Mesenchymal stem cell (in vitro differentiated cells and primary cell): Measurements from ENCODE around the gene ADPRH.

Experiments
- DNase-seq: peaks from one replicate; pipeline ENCODE4 v3.0.0-alpha.2; 2013
- H2AFZ ChIP-seq: one replicate; pipeline ENCODE4 v1.6.1; 2013; ENCODE audit warnings: low read depth, mild to moderate bottlenecking, control low read depth, inconsistent platforms, low read length, moderate library complexity
- H2AK5ac ChIP-seq: 2 replicates; pipeline ENCODE4 v1.6.1; 2013; ENCODE audit warnings: low read length, moderate library complexity, mild to moderate bottlenecking, inconsistent platforms; ENCODE audit not compliant: severe bottlenecking
- H2BK120ac ChIP-seq: one replicate; pipeline ENCODE4 v1.6.1; 2013; ENCODE audit warnings: low read depth, mild to moderate bottlenecking, inconsistent platforms, low read length, moderate library complexity
- H2BK12ac ChIP-seq, 2 experiments: one replicate each; pipeline ENCODE4 v1.6.1; 2013; ENCODE audit warnings: inconsistent platforms in 2 of 2, low read length in 2 of 2, mild to moderate bottlenecking in 2 of 2, moderate library complexity in 2 of 2, control low read depth in 1 of 2
- H2BK15ac ChIP-seq: one replicate; pipeline ENCODE4 v1.6.1; 2013; ENCODE audit warnings: mild to moderate bottlenecking, low read depth, inconsistent platforms; ENCODE audit not compliant: poor library complexity, severe bottlenecking
- H2BK5ac ChIP-seq: 2 replicates; pipeline ENCODE4 v1.6.1; 2013; ENCODE audit warnings: low read depth, mild to moderate bottlenecking, low read length, control low read depth, inconsistent platforms; ENCODE audit not compliant: poor library complexity, severe bottlenecking
- H3K14ac ChIP-seq, 2 experiments: one replicate each; pipeline ENCODE4 v1.6.1; 2013; ENCODE audit warnings: inconsistent platforms in 2 of 2, low read length in 2 of 2, control low read depth in 1 of 2, mild to moderate bottlenecking in 1 of 2, moderate library complexity in 1 of 2
- H3K18ac ChIP-seq, 2 experiments: one replicate each; pipeline ENCODE4 v1.6.1; 2013; ENCODE audit warnings: inconsistent platforms in 2 of 2, low read length in 2 of 2, control low read depth in 1 of 2, low read depth in 1 of 2, mild to moderate bottlenecking in 1 of 2
- H3K23ac ChIP-seq, 2 experiments: one replicate each; pipeline ENCODE4 v1.6.1; 2013; ENCODE audit warnings: inconsistent platforms in 2 of 2, low read length in 2 of 2, mild to moderate bottlenecking in 2 of 2, moderate library complexity in 2 of 2, control low read depth in 1 of 2
- H3K27ac ChIP-seq: 2 replicates; pipeline ENCODE4 v1.5.1; 2013; ENCODE audit warnings: mild to moderate bottlenecking, moderate library complexity, low read length, control low read depth, inconsistent platforms; ENCODE audit not compliant: poor library complexity, severe bottlenecking
- H3K27me3 ChIP-seq, 2 experiments: 2 replicates each; pipeline versions ENCODE4 v1.6.1 to v1.7.0; 2013; ENCODE audit warnings: low read length in 2 of 2, mild to moderate bottlenecking in 2 of 2, moderate library complexity in 2 of 2, control low read depth in 1 of 2, inconsistent platforms in 1 of 2; ENCODE audit not compliant: control insufficient read depth in 1 of 2, insufficient read depth in 1 of 2
- H3K36me3 ChIP-seq, 2 experiments: 2 replicates each; pipeline versions ENCODE4 v1.6.1 to v1.7.0; 2013; ENCODE audit warnings: low read length in 2 of 2, control low read depth in 1 of 2, inconsistent platforms in 1 of 2, low read depth in 1 of 2, mild to moderate bottlenecking in 1 of 2; ENCODE audit not compliant: insufficient read depth in 2 of 2, control insufficient read depth in 1 of 2
- H3K4ac ChIP-seq, 2 experiments: one replicate each; pipeline ENCODE4 v1.6.1; 2013; ENCODE audit warnings: inconsistent platforms in 2 of 2, low read length in 2 of 2, mild to moderate bottlenecking in 2 of 2, moderate library complexity in 2 of 2, control low read depth in 1 of 2, low read depth in 1 of 2
- H3K4me1 ChIP-seq: 2 replicates; pipeline ENCODE4 v1.6.1; 2013; ENCODE audit warnings: low read depth, low read length, control low read depth; ENCODE audit not compliant: control insufficient read depth, insufficient read depth
- H3K4me2 ChIP-seq: 2 replicates; pipeline ENCODE4 v1.6.1; 2013; ENCODE audit warnings: low read length, mild to moderate bottlenecking, inconsistent platforms; ENCODE audit not compliant: poor library complexity, severe bottlenecking
- H3K4me3 ChIP-seq, 2 experiments: 2 replicates each; pipeline versions ENCODE4 v1.5.1 to v1.7.0; 2013; ENCODE audit warnings: low read length in 2 of 2, mild to moderate bottlenecking in 2 of 2, control low read depth in 1 of 2, low read depth in 1 of 2; ENCODE audit not compliant: insufficient read depth in 1 of 2
- H3K79me1 ChIP-seq: replicated peaks from 2 replicates; pipeline ENCODE4 v1.6.1; 2013; ENCODE audit warnings: mild to moderate bottlenecking, control low read depth, low read length, inconsistent platforms; ENCODE audit not compliant: poor library complexity, severe bottlenecking
- H3K9ac ChIP-seq: 2 replicates; pipeline ENCODE4 v1.7.0; 2013; ENCODE audit warnings: mild to moderate bottlenecking, low read length, moderate library complexity
- H3K9me3 ChIP-seq: 2 replicates; pipeline ENCODE4 v1.7.0; 2013; ENCODE audit warnings: mild to moderate bottlenecking, low read length; ENCODE audit not compliant: control insufficient read depth
- H4K8ac ChIP-seq: one replicate; pipeline ENCODE4 v1.6.1; 2013; ENCODE audit warnings: inconsistent platforms, mild to moderate bottlenecking, low read length, moderate library complexity
- H4K91ac ChIP-seq: one replicate; pipeline ENCODE4 v1.6.1; 2013; ENCODE audit warnings: mild to moderate bottlenecking, low read length, inconsistent platforms
- WGBS: methylation state at CpG from one replicate; pipeline ENCODE4 v1.1.7; 2013; ENCODE audit warnings: mixed read lengths; 5-methylcytosine and 5-hydroxymethylcytosine counted together

Gene ADPRH

DNA sequence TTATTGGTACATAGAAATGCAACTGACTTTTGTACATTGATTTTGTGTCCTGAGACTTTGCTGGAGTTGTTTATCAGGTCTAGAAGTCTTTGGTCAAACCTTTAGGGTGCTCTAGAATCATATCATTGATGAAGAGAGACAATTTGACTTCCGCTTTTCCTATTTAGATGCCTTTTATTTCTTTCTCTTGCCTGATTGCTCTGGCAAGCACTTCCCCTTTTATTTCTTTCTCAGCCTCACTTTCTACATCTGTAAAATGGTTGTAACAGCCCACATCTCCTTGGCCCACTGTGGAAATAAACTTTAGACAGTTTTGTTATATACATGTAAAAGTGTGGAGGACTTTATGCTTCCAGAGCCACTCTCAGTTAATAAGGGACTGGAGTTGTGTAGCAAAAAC lies 32.4 kb downstream of the ADPRH start:
- H2AFZ ChIP-seq = no peak overlapping the region
- H2BK15ac ChIP-seq = no peak overlapping the region
- no peak for DNase-seq
- H3K9me3 ChIP-seq = no peaks in the 10 kb centered on the region
- no peak overlapping the region for H4K91ac ChIP-seq
- H3K27me3 ChIP-seq = no peaks in the 10 kb centered on the region
- no peak overlapping the region for H2BK120ac ChIP-seq
- H2BK12ac ChIP-seq = no peak overlapping the region
- peaks cover 0 to 2% of the 10 kb centered on the region in 2 experiments for H3K36me3 ChIP-seq
- no peak overlapping the region for H3K18ac ChIP-seq
- no peak overlapping the region for H3K23ac ChIP-seq
- no peak overlapping the region for H3K27ac ChIP-seq
- H3K9ac ChIP-seq = no peak overlapping the region
- H3K14ac ChIP-seq = no peak overlapping the region
- H4K8ac ChIP-seq = no peak overlapping the region
- no peak overlapping the region for H2AK5ac ChIP-seq
- H2BK5ac ChIP-seq = no peak overlapping the region
- no peak overlapping the region for H3K4me3 ChIP-seq
- H3K4me1 ChIP-seq = no peaks in the 10 kb centered on the region
- 83% methylated on average over 1 of the region's 1 CpG for WGBS
- H3K79me1 ChIP-seq = no peaks in the 10 kb centered on the region
- no peak overlapping the region for H3K4ac ChIP-seq
- no peak overlapping the region for H3K4me2 ChIP-seq

DNA sequence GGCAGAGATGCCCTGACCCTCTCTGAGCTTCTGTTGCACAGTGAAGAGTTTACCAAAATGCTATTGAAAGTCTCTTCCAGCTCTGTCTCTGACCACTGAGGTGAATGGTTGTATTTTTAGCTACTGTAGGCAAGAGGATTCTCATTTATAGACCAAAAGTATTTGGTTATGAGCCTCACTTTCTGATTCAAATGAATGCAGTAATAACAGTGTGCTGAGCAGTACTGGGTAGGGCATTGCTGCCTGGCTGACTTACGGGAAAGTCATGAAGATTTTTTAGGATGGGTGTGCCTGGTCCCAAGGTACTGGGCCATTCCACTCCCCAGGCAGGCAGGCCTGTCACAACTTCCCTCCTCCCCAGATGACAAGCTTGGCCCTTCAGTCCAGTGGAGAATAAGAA lies 33.9 kb downstream of the ADPRH start:
- H3K23ac ChIP-seq = no peak overlapping the region
- no peak for DNase-seq
- no peak overlapping the region for H2BK5ac ChIP-seq
- H3K4ac ChIP-seq = no peak overlapping the region
- 100% methylated on average over 1 of the region's 1 CpG for WGBS
- no peak overlapping the region for H3K4me2 ChIP-seq
- H3K79me1 ChIP-seq = no peaks in the 10 kb centered on the region
- no peak overlapping the region for H3K18ac ChIP-seq
- no peak overlapping the region for H3K4me3 ChIP-seq
- no peaks in the 10 kb centered on the region for H3K27me3 ChIP-seq
- no peak overlapping the region for H3K14ac ChIP-seq
- no peak overlapping the region for H3K9ac ChIP-seq
- no peak overlapping the region for H3K27ac ChIP-seq
- H3K9me3 ChIP-seq = no peaks in the 10 kb centered on the region
- H2BK12ac ChIP-seq = no peak overlapping the region
- peaks cover 0 to 2% of the 10 kb centered on the region in 2 experiments for H3K36me3 ChIP-seq
- H4K91ac ChIP-seq = no peak overlapping the region
- H4K8ac ChIP-seq = peak overlapping the region; percentile 41
- H2AFZ ChIP-seq = no peak overlapping the region
- H3K4me1 ChIP-seq = no peaks in the 10 kb centered on the region
- H2BK15ac ChIP-seq = no peak overlapping the region
- no peak overlapping the region for H2BK120ac ChIP-seq
- no peak overlapping the region for H2AK5ac ChIP-seq

DNA sequence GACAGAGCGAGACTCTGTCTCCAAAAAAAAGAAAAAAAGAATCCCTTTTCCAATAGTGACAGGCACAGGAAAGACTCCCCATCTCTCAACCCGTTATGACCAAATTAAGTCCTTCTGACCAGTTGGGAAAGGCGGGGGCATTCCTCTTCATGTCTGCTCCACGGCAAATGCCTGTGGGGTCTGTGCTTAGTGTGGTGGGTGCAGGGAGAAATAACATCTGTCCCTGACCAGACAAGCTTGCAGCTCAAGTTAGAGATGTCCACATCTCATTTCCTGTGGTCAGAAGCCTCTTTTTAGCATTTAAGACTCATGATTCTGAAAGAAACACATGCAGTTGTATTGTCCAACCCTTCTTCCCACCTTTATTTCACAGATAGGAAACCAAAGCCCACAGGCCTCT lies 34.6 kb downstream of the ADPRH start:
- Histone ChIP-seq H3K27me3 (no peaks in the 10 kb centered on the region), H3K4me2 (no peak overlapping the region), H3K14ac (no peak overlapping the region), H3K9me3 (no peaks in the 10 kb centered on the region), H2BK5ac (no peak overlapping the region), H2BK120ac (no peak overlapping the region), H3K27ac (no peak overlapping the region), H3K9ac (no peak overlapping the region), H3K4me3 (no peak overlapping the region), H4K91ac (no peak overlapping the region), H2AFZ (no peak overlapping the region), H3K4me1 (peaks cover under 1% of the 10 kb centered on the region), H4K8ac (no peak overlapping the region), H3K23ac (no peak overlapping the region), H3K4ac (no peak overlapping the region), H3K18ac (no peak overlapping the region), H3K36me3 (peaks cover 0 to 2% of the 10 kb centered on the region in 2 experiments), H3K79me1 (no peaks in the 10 kb centered on the region), H2BK12ac (no peak overlapping the region), H2BK15ac (no peak overlapping the region), H2AK5ac (no peak overlapping the region)
- DNase-seq = no peak
- WGBS = 89% methylated on average over 3 of the region's 4 CpGs

DNA sequence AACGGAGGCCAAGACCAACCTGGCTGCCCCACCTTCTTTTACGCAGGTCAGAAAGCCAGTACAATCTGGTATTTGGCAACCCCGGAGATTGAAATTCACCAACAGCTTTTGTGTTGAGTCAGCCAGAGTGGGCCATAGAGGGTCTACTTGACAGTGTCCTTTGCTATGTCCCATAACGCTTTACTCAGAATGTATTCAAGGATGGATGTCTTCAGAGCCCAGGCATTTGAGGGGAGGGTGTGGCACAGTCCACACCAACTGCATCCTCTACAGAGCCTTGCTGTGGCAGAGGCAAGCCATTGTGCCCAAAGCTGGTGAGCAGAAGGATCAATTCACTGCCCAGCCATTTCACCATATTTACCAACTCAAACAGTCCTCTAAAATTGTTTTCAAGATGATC lies 36.8 kb downstream of the ADPRH start:
- Histone ChIP-seq H2BK5ac (no peak overlapping the region), H3K9ac (no peak overlapping the region), H3K79me1 (no peaks in the 10 kb centered on the region), H3K18ac (no peak overlapping the region), H3K27me3 (no peaks in the 10 kb centered on the region), H3K4me1 (peaks cover 4% of the 10 kb centered on the region), H3K23ac (no peak overlapping the region), H2BK12ac (no peak overlapping the region), H4K91ac (no peak overlapping the region), H4K8ac (no peak overlapping the region), H3K4me3 (no peak overlapping the region), H2AFZ (no peak overlapping the region), H2AK5ac (no peak overlapping the region), H3K14ac (no peak overlapping the region), H2BK120ac (no peak overlapping the region), H2BK15ac (no peak overlapping the region), H3K4ac (no peak overlapping the region), H3K4me2 (no peak overlapping the region), H3K9me3 (no peaks in the 10 kb centered on the region), H3K36me3 (peaks cover 0 to 2% of the 10 kb centered on the region in 2 experiments), H3K27ac (no peak overlapping the region)
- WGBS = 84% methylated on average over 4 of the region's 4 CpGs
- DNase-seq = no peak
